K562 (cell line): ENCODE results near the gene DYNAP.

Experiments used
- BDP1 ChIP-seq: IDR thresholded peaks from 3 replicates; pipeline ENCODE4 v1.6.1; 2011; ENCODE audit not compliant: insufficient read length, insufficient read depth
- CBX2 ChIP-seq: fragments of 200-600 bp; sonication (generic); IDR thresholded peaks from one replicate; pipeline ENCODE4 v1.6.1; 2012; ENCODE audit warnings: mild to moderate bottlenecking, low read length, inconsistent platforms; ENCODE audit not compliant: insufficient read depth, poor library complexity, severe bottlenecking
- CHD2 ChIP-seq: IDR thresholded peaks from 2 replicates; pipeline ENCODE4 v1.6.1; 2011; ENCODE audit warnings: low read depth, low read length
- GATA2 ChIP-seq: sonication (generic); formaldehyde crosslinking; IDR thresholded peaks from 2 replicates; pipeline ENCODE4 v1.4.0; 2020; ENCODE audit warnings: mild to moderate bottlenecking, missing genetic modification reagents
- HIVEP1 ChIP-seq: fragments of 250-450 bp; sonication (Bioruptor Pico); IDR thresholded peaks from 2 replicates; pipeline ENCODE4 v1.4.0; 2020; ENCODE audit warnings: mild to moderate bottlenecking
- PHF8 ChIP-seq: fragments of 200-600 bp; sonication (generic); IDR thresholded peaks from 2 replicates; pipeline ENCODE4 v1.6.1; 2012; ENCODE audit warnings: mixed run types, mild to moderate bottlenecking, inconsistent platforms, low read length, moderate library complexity, borderline replicate concordance
- RHOXF2B ChIP-seq: fragments of 250-450 bp; sonication (Bioruptor Pico); conservative IDR thresholded peaks from 2 replicates; pipeline ENCODE4 v1.5.1; 2021
- ZFP30 ChIP-seq: fragments of 250-450 bp; sonication (Bioruptor Pico); IDR thresholded peaks from 2 replicates; pipeline ENCODE4 v1.8.0; 2022; ENCODE audit warnings: moderate library complexity, mild to moderate bottlenecking, inconsistent platforms, borderline replicate concordance
- ZNF24 ChIP-seq: fragments of 450-650 bp; IDR thresholded peaks from 2 replicates; pipeline ENCODE4 v1.6.1; 2016
- TF ChIP-seq, protein P1 (sequence below), 3 experiments: IDR thresholded peaks in 2 of 3; conservative IDR thresholded peaks in 1 of 3; 2 replicates each; pipeline ENCODE4 v1.5.1; 2011 to 2012; ENCODE audit warnings: low read length in 3 of 3, mild to moderate bottlenecking in 3 of 3, control low read depth in 2 of 3, improper control_type of control experiment in 1 of 3, inconsistent platforms in 1 of 3, low read depth in 1 of 3, mixed read lengths in 1 of 3, moderate library complexity in 1 of 3; ENCODE audit not compliant: insufficient read depth in 2 of 3

DNA sequence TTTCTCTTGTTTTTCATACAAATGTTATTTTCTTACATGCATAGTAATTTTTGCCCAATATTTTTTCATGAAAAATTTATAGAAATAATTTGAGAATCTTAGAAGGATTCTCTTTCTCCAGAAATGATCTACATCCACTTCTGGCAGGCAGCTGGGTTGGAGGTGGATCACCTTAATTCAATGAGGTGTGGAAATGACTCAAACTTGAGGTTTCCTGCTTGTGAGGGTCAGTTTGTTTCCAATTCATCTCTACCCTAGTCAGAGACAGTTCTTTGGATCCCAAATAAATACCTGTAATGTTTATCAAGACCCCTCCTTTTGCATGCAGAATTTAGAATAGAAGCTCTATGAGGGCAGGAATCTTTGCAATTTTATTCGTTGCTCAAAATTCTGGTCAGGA, 35.0 kb upstream of the DYNAP start:
- TF ChIP-seq ZNF24 (no peak), CBX2 (no peak), RHOXF2B (no peak), HIVEP1 (no peak), ZFP30 (CRISPR knock-in tag) (no peak), GATA2 (no peak), BDP1 (no peak), PHF8 (no peak), CHD2 (no peak)
- TF ChIP-seq, protein P1, sequence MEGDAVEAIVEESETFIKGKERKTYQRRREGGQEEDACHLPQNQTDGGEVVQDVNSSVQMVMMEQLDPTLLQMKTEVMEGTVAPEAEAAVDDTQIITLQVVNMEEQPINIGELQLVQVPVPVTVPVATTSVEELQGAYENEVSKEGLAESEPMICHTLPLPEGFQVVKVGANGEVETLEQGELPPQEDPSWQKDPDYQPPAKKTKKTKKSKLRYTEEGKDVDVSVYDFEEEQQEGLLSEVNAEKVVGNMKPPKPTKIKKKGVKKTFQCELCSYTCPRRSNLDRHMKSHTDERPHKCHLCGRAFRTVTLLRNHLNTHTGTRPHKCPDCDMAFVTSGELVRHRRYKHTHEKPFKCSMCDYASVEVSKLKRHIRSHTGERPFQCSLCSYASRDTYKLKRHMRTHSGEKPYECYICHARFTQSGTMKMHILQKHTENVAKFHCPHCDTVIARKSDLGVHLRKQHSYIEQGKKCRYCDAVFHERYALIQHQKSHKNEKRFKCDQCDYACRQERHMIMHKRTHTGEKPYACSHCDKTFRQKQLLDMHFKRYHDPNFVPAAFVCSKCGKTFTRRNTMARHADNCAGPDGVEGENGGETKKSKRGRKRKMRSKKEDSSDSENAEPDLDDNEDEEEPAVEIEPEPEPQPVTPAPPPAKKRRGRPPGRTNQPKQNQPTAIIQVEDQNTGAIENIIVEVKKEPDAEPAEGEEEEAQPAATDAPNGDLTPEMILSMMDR (IDR thresholded peaks at IDR 0.05 in 2 of 3, conservative IDR thresholded peaks at IDR 0.05 in 1 of 3; ENCODE audit: insufficient read depth in 2 of 3, low read depth in 1 of 3, low read length in 3 of 3) = no peak
